ENCODE measurements around the gene HELLS. TPM values are rescaled to one million over a fixed set of nuclear protein-coding genes. Genes with fewer than 3 reads are reported as not detected.

Gene HELLS
- total RNA-seq, 1 donor, result 5.8 TPM

- no peaks in the 10 kb centered on the region for H3K36me3 ChIP-seq (ENCODE audit: insufficient read depth, low read length)
- no peak overlapping the region for H3K4me3 ChIP-seq (ENCODE audit: insufficient read depth, low read length)
- H3K4me2 ChIP-seq (ENCODE audit: insufficient read depth, low read length), result no peak overlapping the region
- no peaks in the 10 kb centered on the region for H3K4me1 ChIP-seq (ENCODE audit: insufficient read depth, low read length)
- no peak for DNase-seq (ENCODE audit: insufficient read length, low spot score, missing footprints)
- H3K79me2 ChIP-seq (ENCODE audit: insufficient read depth, low read length), result no peaks in the 10 kb centered on the region
- H2AFZ ChIP-seq (ENCODE audit: low read length), result no peak overlapping the region
- no peak for TF ChIP-seq CTCF (IDR thresholded peaks at IDR 0.05; ENCODE audit: extremely low read depth, low read depth, low read length)
- H4K20me1 ChIP-seq (ENCODE audit: insufficient read depth, low read length), result no peaks in the 10 kb centered on the region
- no peak overlapping the region for H3K27ac ChIP-seq (ENCODE audit: low read depth, low read length)
- H3K9me3 ChIP-seq (ENCODE audit: low read depth, low read length), result no peaks in the 10 kb centered on the region
- H3K27me3 ChIP-seq (ENCODE audit: insufficient read depth, low read length), result no peaks in the 10 kb centered on the region
Measured at GRCh38 chr10:94645285-94645684, 99.7 kb downstream of the HELLS start.

Other genes with a start within 250 kb of the HELLS start
- gene NOC3L, start 182.8 kb upstream of the HELLS start, total RNA-seq, result 19.4 and 21.0 TPM in 2 replicates
- 38.6 and 43.1 TPM in 2 replicates for gene TBC1D12, start 143.2 kb upstream of the HELLS start, total RNA-seq
- gene CYP2C18, start 137.9 kb downstream of the HELLS start, total RNA-seq, result not detected in 2 replicates
- not detected in 2 replicates for gene CYP2C19, start 216.9 kb downstream of the HELLS start, total RNA-seq